Measurements from ENCODE around the gene TMOD4.

The TMOD4 gene

GRCh38 chr1:151142411-151143056 is 33.2 kb downstream of the TMOD4 start:
- DNase-seq: no peak

GRCh38 chr1:151137789-151138188 is 38.0 kb downstream of the TMOD4 start:
- DNase-seq: no peak

- no peak for DNase-seq
These were observed 40.1 kb downstream of the TMOD4 start for GRCh38 chr1:151135433-151136385.

- no peak for DNase-seq
These were observed 40.8 kb downstream of the TMOD4 start for GRCh38 chr1:151134991-151135390.

- DNase-seq: no peak
These were observed 41.4 kb downstream of the TMOD4 start for GRCh38 chr1:151134396-151134795.

- no peak for DNase-seq
These were observed 42.6 kb downstream of the TMOD4 start for GRCh38 chr1:151133018-151133806.

GRCh38 chr1:151132335-151133017 is 43.3 kb downstream of the TMOD4 start:
- no peak for DNase-seq

GRCh38 chr1:151131701-151132334 is 44.0 kb downstream of the TMOD4 start:
- no peak for DNase-seq

GRCh38 chr1:151130987-151131586 is 44.7 kb downstream of the TMOD4 start:
- peak; percentile 89 for DNase-seq

GRCh38 chr1:151128800-151129199 is 47.0 kb downstream of the TMOD4 start:
- no peak for DNase-seq

GRCh38 chr1:151124763-151125403 is 50.9 kb downstream of the TMOD4 start:
- DNase-seq: no peak
